ENCODE data around the gene SLC66A2.

Gene SLC66A2

GRCh38 chr18:79926715-79927606 is 24.5 kb downstream of the SLC66A2 start:
- Histone ChIP-seq H4K20me1 (peaks cover 55 to 71% (median 61%) of the 10 kb centered on the region in 11 experiments), H3K27ac (no peak overlapping the region), H3K9me3 (replicated peaks in 1 of 11) (peaks cover 29 to 42% (median 36%) of the 10 kb centered on the region in 11 experiments), H3K4me3 (no peak overlapping the region), H3K4me1 (0 out of 20 replicates have a peak, but pooled peaks cover 0 to 6% (median 0%) of the 10 kb centered on the region in 10 experiments), H3K36me3 (peaks cover 89 to 95% (median 92%) of the 10 kb centered on the region in 11 experiments), H3K9ac (no peak overlapping the region), H3K27me3 (no peaks in the 10 kb centered on the region), H3K4me2 (no peak overlapping the region)
- TF ChIP-seq Cebpa-rat (IDR thresholded peaks at IDR 0.05): no peak

GRCh38 chr18:79926306-79926705 is 25.1 kb downstream of the SLC66A2 start:
- H3K27me3 ChIP-seq: no peaks in the 10 kb centered on the region
- H3K4me1 ChIP-seq: 0 out of 20 replicates have a peak, but pooled peaks cover 0 to 4% (median 0%) of the 10 kb centered on the region in 10 experiments
- no peak overlapping the region for H3K27ac ChIP-seq
- no peak overlapping the region for H3K4me2 ChIP-seq
- peaks cover 85 to 91% (median 89%) of the 10 kb centered on the region in 11 experiments for H3K36me3 ChIP-seq
- H4K20me1 ChIP-seq: peaks cover 55 to 70% (median 63%) of the 10 kb centered on the region in 11 experiments
- H3K9ac ChIP-seq: no peak overlapping the region
- no peak for TF ChIP-seq Cebpa-rat (IDR thresholded peaks at IDR 0.05)
- H3K9me3 ChIP-seq (replicated peaks in 1 of 11): peaks cover 23 to 36% (median 29%) of the 10 kb centered on the region in 11 experiments
- no peak overlapping the region for H3K4me3 ChIP-seq

GRCh38 chr18:79924814-79925731 is 26.4 kb downstream of the SLC66A2 start:
- H4K20me1 ChIP-seq: peaks cover 55 to 70% (median 61%) of the 10 kb centered on the region in 11 experiments
- peaks cover 10 to 23% (median 17%) of the 10 kb centered on the region in 11 experiments for H3K9me3 ChIP-seq (replicated peaks in 1 of 11)
- no peak overlapping the region for H3K4me2 ChIP-seq
- TF ChIP-seq Cebpa-rat (IDR thresholded peaks at IDR 0.05): no peak
- no peak overlapping the region for H3K4me3 ChIP-seq
- peaks cover 73 to 79% (median 77%) of the 10 kb centered on the region in 11 experiments for H3K36me3 ChIP-seq
- H3K4me1 ChIP-seq: 0 out of 20 replicates have a peak, but pooled peaks cover 0 to 4% (median 0%) of the 10 kb centered on the region in 10 experiments
- no peak overlapping the region for H3K27ac ChIP-seq
- no peaks in the 10 kb centered on the region for H3K27me3 ChIP-seq
- H3K9ac ChIP-seq: no peak overlapping the region

GRCh38 chr18:79923896-79924585 is 27.4 kb downstream of the SLC66A2 start:
- Histone ChIP-seq H3K9me3 (replicated peaks in 1 of 11) (peaks cover under 1 to 16% (median 7%) of the 10 kb centered on the region in 11 experiments; a peak in 20 of 22 replicates), H3K27me3 (no peaks in the 10 kb centered on the region), H3K9ac (no peak overlapping the region), H3K4me3 (no peak overlapping the region), H3K4me1 (0 out of 20 replicates have a peak, but pooled peaks cover 0 to 4% (median 0%) of the 10 kb centered on the region in 10 experiments), H3K4me2 (no peak overlapping the region), H4K20me1 (peaks cover 53 to 69% (median 60%) of the 10 kb centered on the region in 11 experiments), H3K36me3 (peaks cover 65 to 73% (median 69%) of the 10 kb centered on the region in 11 experiments), H3K27ac (no peak overlapping the region)
- TF ChIP-seq Cebpa-rat (IDR thresholded peaks at IDR 0.05): no peak

- Histone ChIP-seq H3K4me2 (no peak overlapping the region), H4K20me1 (peaks cover 43 to 67% (median 55%) of the 10 kb centered on the region in 11 experiments), H3K27ac (no peak overlapping the region), H3K36me3 (peaks cover 65 to 73% (median 69%) of the 10 kb centered on the region in 11 experiments), H3K4me1 (no peaks in the 10 kb centered on the region), H3K4me3 (no peak overlapping the region), H3K9me3 (replicated peaks in 1 of 11) (peaks cover 6 to 22% (median 13%) of the 10 kb centered on the region in 11 experiments; a peak in 19 of 22 replicates), H3K27me3 (no peaks in the 10 kb centered on the region), H3K9ac (no peak overlapping the region)
- TF ChIP-seq Cebpa-rat (IDR thresholded peaks at IDR 0.05): no peak
Observed at GRCh38 chr18:79922971-79923411, 28.5 kb downstream of the SLC66A2 start.

GRCh38 chr18:79921984-79922965 is 29.2 kb downstream of the SLC66A2 start:
- Histone ChIP-seq H3K4me2 (no peak overlapping the region), H4K20me1 (peaks cover 40 to 67% (median 55%) of the 10 kb centered on the region in 11 experiments), H3K9me3 (replicated peaks in 1 of 11) (peaks cover 6 to 29% (median 20%) of the 10 kb centered on the region in 11 experiments; a peak in 20 of 22 replicates), H3K9ac (no peak overlapping the region), H3K4me1 (no peaks in the 10 kb centered on the region), H3K27ac (no peak overlapping the region), H3K4me3 (no peak overlapping the region), H3K27me3 (no peaks in the 10 kb centered on the region), H3K36me3 (peaks cover 65 to 73% (median 69%) of the 10 kb centered on the region in 11 experiments)
- no peak for TF ChIP-seq Cebpa-rat (IDR thresholded peaks at IDR 0.05)

GRCh38 chr18:79919089-79919488 is 32.4 kb downstream of the SLC66A2 start:
- H4K20me1 ChIP-seq: peaks cover 39 to 68% (median 57%) of the 10 kb centered on the region in 11 experiments
- peaks cover 0 to 15% (median 9%) of the 10 kb centered on the region in 10 experiments; a peak in 15 of 20 replicates for H3K4me1 ChIP-seq
- no peak overlapping the region for H3K4me3 ChIP-seq
- H3K9ac ChIP-seq: no peak overlapping the region
- no peak for TF ChIP-seq Cebpa-rat (IDR thresholded peaks at IDR 0.05)
- no peaks in the 10 kb centered on the region for H3K27me3 ChIP-seq
- H3K36me3 ChIP-seq: peaks cover 59 to 72% (median 68%) of the 10 kb centered on the region in 11 experiments
- H3K4me2 ChIP-seq: no peak overlapping the region
- H3K9me3 ChIP-seq (replicated peaks in 1 of 11): peaks cover 6 to 48% (median 36%) of the 10 kb centered on the region in 11 experiments; a peak in 21 of 22 replicates
- H3K27ac ChIP-seq: no peak overlapping the region

All from BLaER1 treated with 17β-estradiol and CSF1 and Interleukin-3, amounts not matched to agents 10 nM and 100 nM (cell line).